D721Med (cell line): ENCODE measurements around the gene AHNAK2.
A peak's percentile ranks its signal among the peaks of the same experiment; 100 is the strongest.

Source experiments
- DNase-seq: peaks from one replicate; pipeline ENCODE4 v3.0.0; 2011; ENCODE audit warnings: low spot score; ENCODE audit not compliant: insufficient read length
- FAIRE-seq: peaks from 2 replicates; lab custom pipeline; 2011; peaks lifted over from hg19 to GRCh38; lab: Jason Lieb, UNC
- CTCF ChIP-seq: IDR thresholded peaks from 2 replicates; pipeline ENCODE4 v1.5.1; 2012; ENCODE audit warnings: mild to moderate bottlenecking, control low read depth; ENCODE audit not compliant: insufficient read depth; ENCODE audit errors: missing control alignments

Gene AHNAK2

GRCh38 chr14:105015905-105016304, 37.7 kb upstream of the AHNAK2 start:
- FAIRE-seq, result no peak
- DNase-seq, result no peak
- no peak for TF ChIP-seq CTCF

- DNase-seq (no peak), FAIRE-seq (no peak)
- no peak for TF ChIP-seq CTCF
Observed at GRCh38 chr14:105015242-105015641, 37.1 kb upstream of the AHNAK2 start.

- no peak for TF ChIP-seq CTCF
- FAIRE-seq (no peak), DNase-seq (no peak)
Observed at GRCh38 chr14:105014631-105015030, 36.5 kb upstream of the AHNAK2 start.

GRCh38 chr14:105014032-105014431, 35.9 kb upstream of the AHNAK2 start:
- no peak for TF ChIP-seq CTCF
- FAIRE-seq, result no peak
- no peak for DNase-seq

GRCh38 chr14:105013150-105013785, 35.1 kb upstream of the AHNAK2 start:
- no peak for TF ChIP-seq CTCF
- FAIRE-seq, result no peak
- DNase-seq, result no peak

- TF ChIP-seq CTCF, result peak; percentile 16
- DNase-seq (no peak), FAIRE-seq (no peak)
Observed at GRCh38 chr14:105012171-105012985, 34.2 kb upstream of the AHNAK2 start.
